Effector CD4-positive, alpha-beta T cell (primary cell): ENCODE results near the gene ZSWIM8.
"Not testable (repeated sequence)": the region's sequence is repeated elsewhere in the genome, so short reads cannot be mapped to it uniquely, and the experiment has no call there.

Source experiments
- DNase-seq: peaks from one replicate; pipeline ENCODE4 v3.0.0-alpha.2; 2020
- total RNA-seq: gene quantifications from one replicate; lab custom pipeline; 2026; lab: John Stamatoyannopoulos, UW

The ZSWIM8 gene
- total RNA-seq, result 99.6 reads per million, percentile 82 among the genes with 10 or more reads in this experiment

- DNase-seq, result peak; percentile 85
Measured at GRCh38 chr10:73785211-73785720, at the start of gene ZSWIM8. TSS of gene ZSWIM8 (plus strand) at chr10:73785606. CDS start at chr10:73785879, 273 bp downstream.

- DNase-seq, result not testable (repeated sequence)
Measured at GRCh38 chr10:73740501-73741254, 44.7 kb upstream of the ZSWIM8 start.

- no peak for DNase-seq
Measured at GRCh38 chr10:73742454-73742734, 43.0 kb upstream of the ZSWIM8 start.

GRCh38 chr10:73743327-73743904 is 42.0 kb upstream of the ZSWIM8 start:
- no peak for DNase-seq

GRCh38 chr10:73743905-73744663 is 41.3 kb upstream of the ZSWIM8 start, which contains the start of gene SEC24C:
TSS of gene SEC24C (plus strand) at chr10:73744372. CDS start at chr10:73746833, 2,461 bp downstream.
- DNase-seq, result peak; percentile 95

- DNase-seq, result peak; percentile 47
Measured at GRCh38 chr10:73744664-73744975, 40.8 kb upstream of the ZSWIM8 start.

GRCh38 chr10:73746721-73747120 is 38.7 kb upstream of the ZSWIM8 start:
- no peak for DNase-seq

GRCh38 chr10:73750819-73751218 is 34.6 kb upstream of the ZSWIM8 start:
- no peak for DNase-seq

- no peak for DNase-seq
Measured at GRCh38 chr10:73756183-73756582, 29.2 kb upstream of the ZSWIM8 start.

- no peak for DNase-seq
Measured at GRCh38 chr10:73758704-73759511, 26.5 kb upstream of the ZSWIM8 start.

- DNase-seq, result peak; percentile 61
Measured at GRCh38 chr10:73759512-73760115, 25.8 kb upstream of the ZSWIM8 start.

- no peak for DNase-seq
Measured at GRCh38 chr10:73761781-73762180, 23.6 kb upstream of the ZSWIM8 start.

- DNase-seq, result no peak
Measured at GRCh38 chr10:73762915-73763314, 22.5 kb upstream of the ZSWIM8 start.

GRCh38 chr10:73763343-73763742 is 22.1 kb upstream of the ZSWIM8 start:
- DNase-seq, result no peak

GRCh38 chr10:73765066-73765465 is 20.3 kb upstream of the ZSWIM8 start:
- DNase-seq, result no peak

GRCh38 chr10:73768881-73769280 is 16.5 kb upstream of the ZSWIM8 start:
- DNase-seq, result peak; percentile 59

GRCh38 chr10:73769396-73769795 is 16.0 kb upstream of the ZSWIM8 start:
- DNase-seq, result no peak

- peak; percentile 68 for DNase-seq
Measured at GRCh38 chr10:73771722-73772280, 13.6 kb upstream of the ZSWIM8 start.

- peak; percentile 70 for DNase-seq
Measured at GRCh38 chr10:73772281-73773151, 12.9 kb upstream of the ZSWIM8 start.

GRCh38 chr10:73773152-73773879 is 12.1 kb upstream of the ZSWIM8 start:
- no peak for DNase-seq
